DMS153 treated with DMSO at 0.1 percent for 48 hours (cell line): ENCODE results near the gene CHMP1B.
"Not testable (repeated sequence)": the region's sequence is repeated elsewhere in the genome, so short reads cannot be mapped to it uniquely, and the experiment has no call there.

ENCODE experiments used
- DNase-seq: peaks from one replicate; lab custom pipeline; 2025; ENCODE audit not compliant: unreplicated experiment; lab: John Stamatoyannopoulos, UW

Gene CHMP1B

GRCh38 chr18:11866764-11867163 is 15.6 kb downstream of the CHMP1B start:
- no peak for DNase-seq

GRCh38 chr18:11868230-11868629 is 17.0 kb downstream of the CHMP1B start:
- DNase-seq = no peak

GRCh38 chr18:11871501-11871900 is 20.3 kb downstream of the CHMP1B start:
- no peak for DNase-seq

GRCh38 chr18:11872479-11873136 is 21.4 kb downstream of the CHMP1B start:
- DNase-seq = no peak

GRCh38 chr18:11873670-11874340 is 22.6 kb downstream of the CHMP1B start:
- DNase-seq = no peak

GRCh38 chr18:11874676-11875075 is 23.5 kb downstream of the CHMP1B start:
- DNase-seq = no peak

- no peak for DNase-seq
Observed at GRCh38 chr18:11877497-11878135, 26.4 kb downstream of the CHMP1B start.

- DNase-seq = no peak
Observed at GRCh38 chr18:11880586-11881304, 29.5 kb downstream of the CHMP1B start.

GRCh38 chr18:11882636-11883035 is 31.4 kb downstream of the CHMP1B start:
- no peak for DNase-seq

- DNase-seq = no peak
Observed at GRCh38 chr18:11883153-11883552, 31.9 kb downstream of the CHMP1B start.

GRCh38 chr18:11884396-11885030 is 33.3 kb downstream of the CHMP1B start:
- no peak for DNase-seq

- no peak for DNase-seq
Observed at GRCh38 chr18:11885278-11885947, 34.2 kb downstream of the CHMP1B start.

GRCh38 chr18:11886577-11887110 is 35.4 kb downstream of the CHMP1B start:
- no peak for DNase-seq

GRCh38 chr18:11887328-11888128 is 36.3 kb downstream of the CHMP1B start:
- no peak for DNase-seq

GRCh38 chr18:11888726-11889125 is 37.5 kb downstream of the CHMP1B start:
- no peak for DNase-seq

- DNase-seq = no peak
Observed at GRCh38 chr18:11889284-11889683, 38.1 kb downstream of the CHMP1B start.

- no peak for DNase-seq
Observed at GRCh38 chr18:11891737-11892136, 40.5 kb downstream of the CHMP1B start.

GRCh38 chr18:11892438-11892837 is 41.2 kb downstream of the CHMP1B start:
- DNase-seq = not testable (repeated sequence)

- DNase-seq = no peak
Observed at GRCh38 chr18:11897781-11898180, 46.6 kb downstream of the CHMP1B start.

GRCh38 chr18:11899063-11899462 is 47.9 kb downstream of the CHMP1B start:
- no peak for DNase-seq
